Gastroesophageal sphincter (tissue), 4 donors: ENCODE measurements around the gene HIP1R. TPM values are rescaled to one million over a fixed set of nuclear protein-coding genes. Genes with fewer than 3 reads are reported as not detected.
"Not testable (repeated sequence)": the region's sequence is repeated elsewhere in the genome, so short reads cannot be mapped to it uniquely, and the experiment has no call there.

Source experiments
- ATAC-seq: fragments of 150-250 bp; one replicate; pipeline ENCODE4 v1.9.1; 2016; ENCODE audit warnings: mild to moderate bottlenecking, moderate library complexity
- H3K27ac ChIP-seq, 4 donors: fragments of 200-600 bp; sonication (generic) in 3 of 4; 1 replicate in 3 of 4; 2 replicates in 1 of 4; pipeline ENCODE4 v1.5.1; 2016 to 2019
- H3K27me3 ChIP-seq: fragments of 200-600 bp; sonication (generic); one replicate; pipeline ENCODE4 v1.5.1; 2019
- H3K36me3 ChIP-seq, 2 donors: fragments of 200-600 bp; sonication (generic); one replicate each; pipeline ENCODE4 v1.5.1; 2019; ENCODE audit warnings: control low read depth in 1 of 2
- H3K4me1 ChIP-seq, 3 donors: fragments of 200-600 bp; sonication (generic); 1 replicate in 2 of 3; 2 replicates in 1 of 3; pipeline ENCODE4 v1.5.1; 2016 to 2019; ENCODE audit warnings: control low read depth in 2 of 3
- H3K4me3 ChIP-seq, 2 donors: fragments of 200-600 bp; sonication (generic); one replicate each; pipeline ENCODE4 v1.5.1; 2019; ENCODE audit warnings: mild to moderate bottlenecking in 1 of 2, moderate library complexity in 1 of 2
- H3K9me3 ChIP-seq, 3 donors: fragments of 200-600 bp; sonication (generic); one replicate each; pipeline ENCODE4 v1.5.1; 2017 to 2019; ENCODE audit warnings: control low read depth in 2 of 3
- EP300 ChIP-seq: sonication (generic); formaldehyde crosslinking; IDR thresholded peaks from one replicate; pipeline ENCODE4 v1.6.1; 2017; ENCODE audit warnings: antibody characterized with exemption, mild to moderate bottlenecking
- POLR2A ChIP-seq, 2 donors: fragments of 450-650 bp; IDR thresholded peaks; one replicate each; pipeline ENCODE4 v1.6.1; 2017; ENCODE audit warnings: antibody characterized with exemption in 2 of 2, mild to moderate bottlenecking in 2 of 2, moderate library complexity in 1 of 2
- POLR2AphosphoS5 ChIP-seq: sonication (generic); formaldehyde crosslinking; IDR thresholded peaks from one replicate; pipeline ENCODE4 v1.6.1; 2017; ENCODE audit warnings: antibody characterized with exemption
- WGBS, 2 donors: methylation state at CpG; one replicate each; pipeline ENCODE4 v1.1.5; 2018; ENCODE audit warnings: low coverage in 1 of 2; 5-methylcytosine and 5-hydroxymethylcytosine counted together
- total RNA-seq, 4 donors: library from RNA; depleted of rRNA; stranded (reverse); fragments of >200 nt; gene quantifications; one replicate each; pipeline ENCODE4 v1.1.0, GENCODE V29; 2016
- TF ChIP-seq, protein P1 (sequence below), 4 experiments: fragments of 200-600 bp in 2 of 4; fragments of 450-650 bp in 2 of 4; sonication (generic) in 1 of 4; IDR thresholded peaks; one replicate each; pipeline ENCODE4 v1.5.1; 2017 to 2019; ENCODE audit warnings: antibody characterized with exemption in 4 of 4, mild to moderate bottlenecking in 2 of 4, moderate library complexity in 2 of 4

HIP1R gene
- total RNA-seq, 4 donors from 2014 or later = 10.2 to 32.5 (median 23.9) TPM

DNA sequence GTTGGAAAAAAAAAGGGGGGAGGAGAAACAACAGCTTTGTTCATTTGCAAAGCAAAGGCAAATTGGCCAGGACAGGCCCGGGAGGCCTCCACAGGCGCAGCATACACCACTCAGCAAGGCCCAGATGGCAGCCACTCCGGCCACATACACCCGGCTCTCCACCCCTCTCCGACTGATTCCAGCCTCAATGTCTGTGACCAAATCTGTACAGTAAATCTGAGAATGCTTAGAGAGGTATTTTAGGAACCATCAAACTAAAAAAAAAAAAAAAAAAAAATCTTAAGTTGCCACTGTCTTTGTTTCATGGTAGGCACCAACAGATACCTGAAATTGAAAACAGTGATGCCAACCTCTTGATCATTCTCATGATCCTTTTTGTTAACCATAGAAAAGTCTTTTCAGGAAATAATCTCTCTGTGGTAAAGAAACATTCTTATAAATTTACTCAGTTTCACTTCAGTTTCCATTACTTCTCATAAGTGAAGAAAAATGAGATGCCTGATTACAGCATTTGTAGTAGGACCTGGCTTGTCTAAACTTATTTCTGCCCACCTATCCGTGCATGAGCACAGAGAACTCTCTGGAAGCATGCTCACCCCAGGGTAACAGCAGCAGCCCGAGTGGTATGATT lies 40.4 kb downstream of the HIP1R start:
- WGBS, 2 donors = 48 to 63% methylated on average over 7 of the region's 7 CpGs
- Histone ChIP-seq H3K9me3 (no peaks in the 10 kb centered on the region), H3K36me3 (no peaks in the 10 kb centered on the region), H3K4me3 (no peak overlapping the region), H3K27me3 (no peaks in the 10 kb centered on the region), H3K4me1 (peaks cover 0 to 100% (median 40%) of the 10 kb centered on the region in 3 donors), H3K27ac (peak overlapping the region in 3 of 4 donors; percentile 29 to 50 (median 35))
- ATAC-seq = no peak
- TF ChIP-seq POLR2AphosphoS5 (no peak), EP300 (no peak), POLR2A (IDR thresholded peaks at IDR 0.05) (no peak)
- TF ChIP-seq, protein P1, sequence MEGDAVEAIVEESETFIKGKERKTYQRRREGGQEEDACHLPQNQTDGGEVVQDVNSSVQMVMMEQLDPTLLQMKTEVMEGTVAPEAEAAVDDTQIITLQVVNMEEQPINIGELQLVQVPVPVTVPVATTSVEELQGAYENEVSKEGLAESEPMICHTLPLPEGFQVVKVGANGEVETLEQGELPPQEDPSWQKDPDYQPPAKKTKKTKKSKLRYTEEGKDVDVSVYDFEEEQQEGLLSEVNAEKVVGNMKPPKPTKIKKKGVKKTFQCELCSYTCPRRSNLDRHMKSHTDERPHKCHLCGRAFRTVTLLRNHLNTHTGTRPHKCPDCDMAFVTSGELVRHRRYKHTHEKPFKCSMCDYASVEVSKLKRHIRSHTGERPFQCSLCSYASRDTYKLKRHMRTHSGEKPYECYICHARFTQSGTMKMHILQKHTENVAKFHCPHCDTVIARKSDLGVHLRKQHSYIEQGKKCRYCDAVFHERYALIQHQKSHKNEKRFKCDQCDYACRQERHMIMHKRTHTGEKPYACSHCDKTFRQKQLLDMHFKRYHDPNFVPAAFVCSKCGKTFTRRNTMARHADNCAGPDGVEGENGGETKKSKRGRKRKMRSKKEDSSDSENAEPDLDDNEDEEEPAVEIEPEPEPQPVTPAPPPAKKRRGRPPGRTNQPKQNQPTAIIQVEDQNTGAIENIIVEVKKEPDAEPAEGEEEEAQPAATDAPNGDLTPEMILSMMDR (IDR thresholded peaks at IDR 0.05) = no peak

DNA sequence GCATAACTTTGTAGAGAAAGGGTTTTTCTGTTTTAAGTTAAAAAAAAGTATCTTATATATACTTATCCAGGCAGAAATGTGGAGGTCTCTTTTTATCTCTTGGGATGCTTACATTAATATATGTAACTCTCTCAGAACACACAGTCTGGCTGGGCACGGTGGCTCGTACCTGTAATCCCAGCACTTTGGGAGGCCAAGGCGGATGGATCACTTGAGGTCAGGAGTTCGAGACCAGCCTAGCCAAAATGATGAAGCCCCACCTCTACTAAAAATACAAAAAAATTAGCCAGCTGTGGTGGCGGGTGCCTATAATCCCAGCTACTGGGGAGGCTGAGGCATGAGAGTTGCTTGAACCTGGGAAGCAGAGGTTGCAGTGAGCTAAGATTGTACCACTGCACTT lies 41.0 kb downstream of the HIP1R start:
- Histone ChIP-seq H3K4me1 (peaks cover 0 to 100% (median 41%) of the 10 kb centered on the region in 3 donors), H3K27ac (peak overlapping the region in 3 of 4 donors; percentile 5 to 50 (median 29))
- not testable (repeated sequence) for ATAC-seq, H3K36me3 ChIP-seq, H3K27me3 ChIP-seq, H3K9me3 ChIP-seq, H3K4me3 ChIP-seq
- 70 to 84% methylated on average over 3 to 5 of the region's 5 CpGs for WGBS, 2 donors

DNA sequence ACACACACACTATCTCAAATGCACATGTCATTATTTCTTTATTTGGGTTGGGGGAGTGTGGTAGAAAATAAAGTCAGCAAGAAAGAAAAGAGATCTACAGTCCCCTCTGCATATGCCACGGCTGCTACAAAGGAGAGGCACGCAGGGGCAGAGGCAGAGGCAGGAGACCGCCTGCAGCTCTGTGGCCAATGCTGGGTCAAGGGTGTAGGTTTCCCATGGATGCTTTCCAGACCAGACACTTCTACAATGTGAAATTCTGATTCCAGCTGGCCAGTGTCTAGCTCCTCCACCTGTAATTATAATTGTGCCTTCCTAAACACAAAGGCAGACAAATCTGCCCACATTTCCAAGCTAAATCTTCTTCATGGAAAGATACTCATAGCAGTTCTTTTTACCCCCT lies 41.5 kb downstream of the HIP1R start:
- WGBS, 2 donors = 42 to 57% methylated on average over 3 of the region's 3 CpGs
- no peak overlapping the region for H3K4me3 ChIP-seq
- no peak for TF ChIP-seq POLR2A (IDR thresholded peaks at IDR 0.05)
- no peak for TF ChIP-seq POLR2AphosphoS5
- TF ChIP-seq EP300 = no peak
- TF ChIP-seq, protein P1 (IDR thresholded peaks at IDR 0.05) = no peak
- ATAC-seq = no peak
- no peaks in the 10 kb centered on the region for H3K9me3 ChIP-seq
- peaks cover 0 to 99% (median 38%) of the 10 kb centered on the region in 3 donors for H3K4me1 ChIP-seq
- no peaks in the 10 kb centered on the region for H3K27me3 ChIP-seq
- no peaks in the 10 kb centered on the region for H3K36me3 ChIP-seq
- peak overlapping the region in 3 of 4 donors; percentile 5 to 50 (median 29) for H3K27ac ChIP-seq

DNA sequence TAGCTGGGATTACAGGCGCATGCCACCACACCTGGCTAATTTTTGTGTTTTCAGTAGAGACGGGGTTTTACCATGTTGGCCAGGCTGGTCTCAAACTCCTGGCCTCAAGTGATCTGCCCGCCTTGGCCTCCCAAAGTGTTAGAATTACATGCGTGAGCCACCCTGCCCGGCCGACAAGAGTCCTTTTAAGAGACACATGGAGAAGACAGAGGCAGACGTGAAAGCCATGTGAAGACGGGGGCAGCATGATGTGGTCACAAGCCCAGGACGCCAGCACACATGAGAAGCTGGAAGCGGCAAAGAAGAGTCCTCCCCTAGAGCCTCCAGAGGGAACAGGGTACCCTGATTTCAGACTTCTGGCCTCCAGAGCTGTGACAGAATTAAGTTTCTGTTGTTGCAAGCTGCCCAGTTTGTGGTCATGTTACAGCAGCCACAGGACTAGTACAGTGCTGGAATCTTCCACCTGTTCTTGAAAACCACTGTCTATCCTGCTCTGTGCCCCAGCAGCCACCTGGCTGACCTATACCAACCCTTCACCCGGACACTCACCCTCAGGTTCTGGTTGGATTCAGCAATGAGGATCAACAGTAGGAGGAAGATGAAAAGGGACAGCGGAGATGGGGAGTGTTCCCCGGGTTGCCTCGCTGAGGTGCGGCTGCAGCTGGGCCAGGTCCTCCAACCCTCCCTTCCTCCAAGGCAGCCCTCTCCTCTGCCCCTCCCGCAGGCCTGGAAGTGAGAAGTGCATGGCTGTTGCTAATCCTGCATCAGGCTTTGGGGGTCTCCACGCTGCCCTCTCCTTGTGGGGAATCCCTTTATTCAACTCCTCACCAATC lies 43.7 kb downstream of the HIP1R start:
- no peak for ATAC-seq
- TF ChIP-seq POLR2AphosphoS5 (no peak), EP300 (no peak), POLR2A (IDR thresholded peaks at IDR 0.05) (no peak)
- TF ChIP-seq, protein P1 (IDR thresholded peaks at IDR 0.05) = no peak

DNA sequence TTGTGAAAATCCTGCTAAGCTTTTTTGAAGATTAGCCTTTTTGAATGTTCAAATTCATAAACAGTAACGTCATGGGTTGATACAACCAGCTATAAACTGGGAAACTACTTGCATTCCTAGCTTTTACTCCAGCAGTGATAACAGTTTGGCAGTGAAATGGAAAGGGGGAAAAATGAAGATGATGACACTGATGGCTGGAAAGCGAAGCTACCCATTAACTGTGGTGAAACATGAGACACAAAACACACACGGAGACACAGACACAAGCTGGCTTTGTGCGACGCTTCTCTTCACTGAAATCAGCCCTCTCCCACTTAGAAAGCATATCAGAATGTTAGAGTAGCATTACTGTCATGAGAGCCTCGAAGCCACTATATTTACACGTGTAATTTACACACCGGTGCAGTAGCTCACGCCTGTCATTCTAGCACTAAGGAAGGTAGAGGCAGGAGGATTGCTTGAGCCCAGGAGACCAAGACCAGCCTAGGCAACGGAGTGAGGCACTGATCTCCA lies 45.0 kb downstream of the HIP1R start:
- Histone ChIP-seq H3K4me3 (no peak overlapping the region), H3K27ac (peak overlapping the region in 3 of 4 donors; percentile 41 to 55 (median 45)), H3K36me3 (no peaks in the 10 kb centered on the region), H3K27me3 (no peaks in the 10 kb centered on the region), H3K4me1 (peaks cover 0 to 94% (median 25%) of the 10 kb centered on the region in 3 donors), H3K9me3 (no peaks in the 10 kb centered on the region)
- TF ChIP-seq EP300 (no peak), POLR2A (IDR thresholded peaks at IDR 0.05) (no peak), POLR2AphosphoS5 (no peak)
- TF ChIP-seq, protein P1 (IDR thresholded peaks at IDR 0.05) = no peak
- peak; percentile 16 for ATAC-seq
- 39 to 75% methylated on average over 6 to 10 of the region's 10 CpGs for WGBS, 2 donors

More for the DNA sequence above, 43.7 kb downstream of the HIP1R start:
- no peaks in the 10 kb centered on the region for H3K36me3 ChIP-seq
- H3K4me3 ChIP-seq = no peak overlapping the region
- peak overlapping the region in 2 of 4 donors; percentile 1 to 41 for H3K27ac ChIP-seq
- 70 to 76% methylated on average over 5 to 6 of the region's 17 CpGs for WGBS, 2 donors
- no peaks in the 10 kb centered on the region for H3K27me3 ChIP-seq
- peaks cover 0 to 98% (median 25%) of the 10 kb centered on the region in 3 donors for H3K4me1 ChIP-seq
- H3K9me3 ChIP-seq = no peaks in the 10 kb centered on the region
